Skeletal muscle cell (primary cell): ENCODE results near the gene TTYH3.

Experiments used
- DNase-seq: peaks from one replicate; pipeline ENCODE4 v3.0.0-alpha.2; 2010; ENCODE audit warnings: low read depth
- H3K4me3 ChIP-seq: 2 replicates; pipeline ENCODE4 v1.5.1; 2011; ENCODE audit warnings: low read depth, mild to moderate bottlenecking, control low read depth, low read length, moderate library complexity

Gene TTYH3

GRCh38 chr7:2698581-2699288 lies 66.9 kb downstream of the TTYH3 start:
- DNase-seq, result no peak
- H3K4me3 ChIP-seq, result no peak overlapping the region

GRCh38 chr7:2699289-2699620 lies 67.5 kb downstream of the TTYH3 start:
- no peak overlapping the region for H3K4me3 ChIP-seq
- no peak for DNase-seq

- no peak overlapping the region for H3K4me3 ChIP-seq
- no peak for DNase-seq
Observed at GRCh38 chr7:2700141-2700850, 68.5 kb downstream of the TTYH3 start.

- no peak overlapping the region for H3K4me3 ChIP-seq
- no peak for DNase-seq
Observed at GRCh38 chr7:2701424-2701823, 69.6 kb downstream of the TTYH3 start.

- DNase-seq, result no peak
- H3K4me3 ChIP-seq, result no peak overlapping the region
Observed at GRCh38 chr7:2701832-2702593, 70.2 kb downstream of the TTYH3 start.

- no peak for DNase-seq
- no peak overlapping the region for H3K4me3 ChIP-seq
Observed at GRCh38 chr7:2702594-2702957, 70.8 kb downstream of the TTYH3 start.

GRCh38 chr7:2705371-2706096 lies 73.7 kb downstream of the TTYH3 start:
- no peak for DNase-seq
- H3K4me3 ChIP-seq, result no peak overlapping the region

- no peak for DNase-seq
Observed at GRCh38 chr7:2706685-2707126, 74.9 kb downstream of the TTYH3 start.

GRCh38 chr7:2707481-2707880 lies 75.7 kb downstream of the TTYH3 start:
- no peak overlapping the region for H3K4me3 ChIP-seq
- no peak for DNase-seq

More at GRCh38 chr7:2706685-2707126, 74.9 kb downstream of the TTYH3 start:
- no peak overlapping the region for H3K4me3 ChIP-seq

- H3K4me3 ChIP-seq, result no peak overlapping the region
- no peak for DNase-seq
Observed at GRCh38 chr7:2708041-2708440, 76.3 kb downstream of the TTYH3 start.

GRCh38 chr7:2708547-2709310 lies 76.9 kb downstream of the TTYH3 start:
- DNase-seq, result no peak
- H3K4me3 ChIP-seq, result no peak overlapping the region

- DNase-seq, result no peak
- no peak overlapping the region for H3K4me3 ChIP-seq
Observed at GRCh38 chr7:2709553-2710285, 77.9 kb downstream of the TTYH3 start.

GRCh38 chr7:2710286-2710655 lies 78.5 kb downstream of the TTYH3 start:
- DNase-seq, result no peak

GRCh38 chr7:2710901-2711551 lies 79.2 kb downstream of the TTYH3 start:
- H3K4me3 ChIP-seq, result no peak overlapping the region
- DNase-seq, result no peak

More at GRCh38 chr7:2710286-2710655, 78.5 kb downstream of the TTYH3 start:
- H3K4me3 ChIP-seq, result no peak overlapping the region

GRCh38 chr7:2711895-2712675 lies 80.3 kb downstream of the TTYH3 start:
- DNase-seq, result no peak
- H3K4me3 ChIP-seq, result no peak overlapping the region

GRCh38 chr7:2713370-2713769 lies 81.6 kb downstream of the TTYH3 start:
- H3K4me3 ChIP-seq, result no peak overlapping the region
- DNase-seq, result no peak

- no peak overlapping the region for H3K4me3 ChIP-seq
- DNase-seq, result no peak
Observed at GRCh38 chr7:2713978-2714377, 82.2 kb downstream of the TTYH3 start.
